Endothelial cell of umbilical vein (primary cell): ENCODE measurements around the gene KIF19. TPM values are rescaled to one million over a fixed set of nuclear protein-coding genes. Genes with fewer than 3 reads are reported as not detected.

ENCODE experiments used
- BruUV-seq: library from RNA; stranded (reverse); fragments of 400-500 nt; replicated peaks from 2 replicates; lab custom pipeline; 2021; lab: Mats Ljungman, UMichigan
- CTCF ChIA-PET: fragments of 300-600, 350-600 bp; sonication (Branson Sonifier 250); formaldehyde crosslinking; loops from one replicate; lab custom pipeline; 2021; ENCODE audit warnings: antibody characterized with exemption, inconsistent platforms; lab: Charles Lee
- POLR2A ChIA-PET: fragments of 300-600, 350-600 bp; sonication (Branson Sonifier 250); formaldehyde crosslinking; loops from one replicate; lab custom pipeline; 2021; ENCODE audit warnings: antibody characterized with exemption, inconsistent platforms; lab: Charles Lee
- DNase-seq: peaks from one replicate; pipeline ENCODE4 v3.0.0-alpha.2; 2011; ENCODE audit warnings: low read depth, low spot score
- FAIRE-seq: peaks from 2 replicates; lab custom pipeline; 2011; peaks lifted over from hg19 to GRCh38; lab: Jason Lieb, UNC
- H2AFZ ChIP-seq: 2 replicates; pipeline ENCODE4 v1.6.0; 2012; ENCODE audit warnings: low read depth, low read length, control low read depth, inconsistent platforms
- H3K27ac ChIP-seq: 2 replicates; pipeline ENCODE4 v1.5.1; 2011; ENCODE audit warnings: low read depth, mild to moderate bottlenecking, control low read depth, low read length, moderate library complexity; ENCODE audit not compliant: insufficient read depth
- H3K27me3 ChIP-seq, 2 experiments: 2 replicates each; pipeline versions ENCODE4 v1.6.0 to v1.6.1; 2011; ENCODE audit warnings: low read length in 2 of 2, mixed read lengths in 1 of 2; ENCODE audit not compliant: control insufficient read depth in 2 of 2, insufficient read depth in 2 of 2
- H3K36me3 ChIP-seq, 2 experiments: 2 replicates in 1 of 2; 3 replicates in 1 of 2; pipeline ENCODE4 v1.5.1; 2011; ENCODE audit warnings: low read length in 2 of 2, mild to moderate bottlenecking in 1 of 2, moderate library complexity in 1 of 2; ENCODE audit not compliant: control insufficient read depth in 2 of 2, insufficient read depth in 2 of 2; ENCODE audit errors: extremely low read depth in 1 of 2
- H3K4me1 ChIP-seq: 3 replicates; pipeline ENCODE4 v1.5.1; 2011; ENCODE audit warnings: mild to moderate bottlenecking, low read length; ENCODE audit not compliant: control insufficient read depth, insufficient read depth; ENCODE audit errors: extremely low read depth
- H3K4me2 ChIP-seq: 2 replicates; pipeline ENCODE4 v1.6.1; 2011; ENCODE audit warnings: low read length, control low read depth, mixed read lengths; ENCODE audit not compliant: insufficient read depth
- H3K4me3 ChIP-seq, 3 experiments: fragments of 200-600 bp in 1 of 3; sonication (generic), shearing (Covaris generic) in 1 of 3; replicated peaks in 1 of 3; 2 replicates each; pipeline ENCODE4 v1.5.1; 2011 to 2016; ENCODE audit warnings: control low read depth in 3 of 3, low read length in 3 of 3, mild to moderate bottlenecking in 2 of 3, inconsistent platforms in 1 of 3, low read depth in 1 of 3, moderate library complexity in 1 of 3; ENCODE audit not compliant: insufficient read depth in 1 of 3
- H3K79me2 ChIP-seq: 2 replicates; pipeline ENCODE4 v1.6.0; 2012; ENCODE audit warnings: low read length, inconsistent platforms; ENCODE audit not compliant: control insufficient read depth, insufficient read depth
- H3K9ac ChIP-seq: replicated peaks from 2 replicates; pipeline ENCODE3; 2011; ENCODE audit warnings: low read length, control low read depth; ENCODE audit not compliant: insufficient read depth; ENCODE audit errors: extremely low read depth
- H3K9me1 ChIP-seq: replicated peaks from 3 replicates; pipeline ENCODE4 v1.6.0; 2011; ENCODE audit warnings: mild to moderate bottlenecking, low read length; ENCODE audit not compliant: control insufficient read depth, insufficient read depth; ENCODE audit errors: extremely low read depth
- H3K9me3 ChIP-seq: replicated peaks from 2 replicates; pipeline ENCODE4 v1.5.1; 2012; ENCODE audit warnings: low read length, inconsistent platforms; ENCODE audit not compliant: control insufficient read depth, insufficient read depth
- H4K20me1 ChIP-seq: replicated peaks from 2 replicates; pipeline ENCODE3; 2011; ENCODE audit warnings: mild to moderate bottlenecking, low read length; ENCODE audit not compliant: control insufficient read depth, insufficient read depth; ENCODE audit errors: extremely low read depth
- EZH2 ChIP-seq: IDR thresholded peaks from 2 replicates; pipeline ENCODE4 v1.6.1; 2012; ENCODE audit warnings: borderline replicate concordance, low read depth, mild to moderate bottlenecking, moderate library complexity, low read length, inconsistent platforms; ENCODE audit not compliant: severe bottlenecking
- FOS ChIP-seq: IDR thresholded peaks from 2 replicates; pipeline ENCODE4 v1.6.1; 2011; ENCODE audit warnings: mild to moderate bottlenecking, low read length, moderate library complexity, borderline replicate concordance; ENCODE audit not compliant: insufficient read depth
- GATA2 ChIP-seq: IDR thresholded peaks from 2 replicates; pipeline ENCODE4 v1.7.0; 2011; ENCODE audit warnings: low read depth, mild to moderate bottlenecking, moderate library complexity, mixed read lengths, low read length; ENCODE audit not compliant: insufficient read length, insufficient read depth
- JUN ChIP-seq: IDR thresholded peaks from 2 replicates; pipeline ENCODE4 v1.6.1; 2011; ENCODE audit warnings: borderline replicate concordance, low read depth; ENCODE audit not compliant: insufficient read length, insufficient read depth
- MYC ChIP-seq: IDR thresholded peaks from one replicate; pipeline ENCODE4 v1.6.1; 2011; ENCODE audit warnings: mild to moderate bottlenecking, low read depth, low read length
- POLR2A ChIP-seq: IDR thresholded peaks from 2 replicates; pipeline ENCODE4 v1.6.1; 2012; ENCODE audit warnings: low read depth, mild to moderate bottlenecking, control low read depth, low read length
- POLR2AphosphoS5 ChIP-seq: IDR thresholded peaks from 2 replicates; pipeline ENCODE4 v1.6.1; 2012; ENCODE audit warnings: low read depth, mild to moderate bottlenecking, control low read depth, low read length, moderate library complexity; ENCODE audit not compliant: insufficient read depth
- dilution Hi-C: fragments of 300-500 bp; cut with MboI; formaldehyde crosslinking; loops from one replicate; pipeline ENCODE4 v1.15.0; 2019; ENCODE audit warnings: low sequenced_read_pairs; ENCODE audit not compliant: extremely low pct_ligation_motif_present
- intact Hi-C: fragments of 100-400 bp; cut with micrococcal nuclease; formaldehyde crosslinking; loops from one replicate; pipeline ENCODE4 v1.10.0; 2022
- polyA plus RNA-seq, 4 experiments: library from polyadenylated mRNA; depleted of rRNA in 3 of 4; stranded (reverse) in 3 of 4; unstranded in 1 of 4; fragments of >200 nt; gene quantifications; 2 replicates each; pipeline versions ENCODE4 v1.2.1 to v1.2.3, GENCODE V29; 2011 to 2012; ENCODE audit warnings: missing spikeins in 1 of 4
- total RNA-seq: library from RNA; stranded (reverse); gene quantifications from 2 replicates; pipeline ENCODE4 v1.2.3, GENCODE V29; 2021
- TF ChIP-seq, protein P1 (sequence below), 2 donors: IDR thresholded peaks; 1 replicate in 1 of 2; 2 replicates in 1 of 2; pipeline ENCODE4 v1.5.1; 2011; ENCODE audit warnings: low read length in 2 of 2, mild to moderate bottlenecking in 2 of 2, moderate library complexity in 2 of 2, control low read depth in 1 of 2, inconsistent platforms in 1 of 2, low read depth in 1 of 2; ENCODE audit not compliant: insufficient read depth in 1 of 2; ENCODE audit errors: extremely low read depth in 1 of 2
- TF ChIP-seq, protein P2 (sequence below): IDR thresholded peaks from 2 replicates; pipeline ENCODE4 v1.6.1; 2011; ENCODE audit not compliant: insufficient read depth, insufficient read length

KIF19 gene
- total and polyA plus RNA-seq, 2 donors (not counting 3 experiments of a cell fraction or from before 2014, with no cell fraction given), result 0.10 to 0.84 TPM

DNA sequence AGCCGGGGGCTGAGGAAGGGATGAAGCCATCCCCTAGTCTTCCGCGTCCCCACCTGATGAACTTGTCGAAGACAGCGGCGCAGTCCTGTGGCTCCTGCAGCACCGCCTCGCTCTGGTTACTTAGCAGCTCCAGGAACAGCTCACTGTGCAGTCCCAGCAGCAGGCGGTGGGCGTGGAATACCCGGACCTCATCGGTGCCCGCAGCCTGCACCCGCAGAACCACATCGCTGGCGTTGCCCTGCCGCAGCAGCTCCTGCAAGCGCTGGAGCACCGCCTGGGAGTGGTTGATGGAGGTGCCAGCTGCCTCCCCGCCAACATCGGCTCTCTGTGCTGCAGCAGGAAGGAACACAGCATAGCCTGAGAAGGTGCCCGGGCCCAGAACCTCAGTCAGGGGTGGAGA, 33.9 kb downstream of the KIF19 start:
- CTCF ChIA-PET, result interaction anchor here (0.7 to 1.6 kb wide), 4 partner anchors 9 to 54 kb away, joined by 3 to 12 read pairs (median 4); partner anchors contain the start of gene GPR142
- dilution Hi-C loops, result no loop called here

More for the DNA sequence above, 33.9 kb downstream of the KIF19 start:
- BruUV-seq, result no TSS peak
- FAIRE-seq (no peak), DNase-seq (no peak)
- H3K9me1 ChIP-seq, result no peaks in the 10 kb centered on the region
- no peaks in the 10 kb centered on the region for H4K20me1 ChIP-seq
- no peaks in the 10 kb centered on the region for H3K79me2 ChIP-seq
- no peak overlapping the region for H3K4me2 ChIP-seq
- H3K9me3 ChIP-seq, result no peaks in the 10 kb centered on the region
- TF ChIP-seq GATA2 (no peak), JUN (no peak), MYC (no peak), FOS (no peak), EZH2 (no peak), POLR2A (no peak), POLR2AphosphoS5 (no peak)
- TF ChIP-seq, protein P1, sequence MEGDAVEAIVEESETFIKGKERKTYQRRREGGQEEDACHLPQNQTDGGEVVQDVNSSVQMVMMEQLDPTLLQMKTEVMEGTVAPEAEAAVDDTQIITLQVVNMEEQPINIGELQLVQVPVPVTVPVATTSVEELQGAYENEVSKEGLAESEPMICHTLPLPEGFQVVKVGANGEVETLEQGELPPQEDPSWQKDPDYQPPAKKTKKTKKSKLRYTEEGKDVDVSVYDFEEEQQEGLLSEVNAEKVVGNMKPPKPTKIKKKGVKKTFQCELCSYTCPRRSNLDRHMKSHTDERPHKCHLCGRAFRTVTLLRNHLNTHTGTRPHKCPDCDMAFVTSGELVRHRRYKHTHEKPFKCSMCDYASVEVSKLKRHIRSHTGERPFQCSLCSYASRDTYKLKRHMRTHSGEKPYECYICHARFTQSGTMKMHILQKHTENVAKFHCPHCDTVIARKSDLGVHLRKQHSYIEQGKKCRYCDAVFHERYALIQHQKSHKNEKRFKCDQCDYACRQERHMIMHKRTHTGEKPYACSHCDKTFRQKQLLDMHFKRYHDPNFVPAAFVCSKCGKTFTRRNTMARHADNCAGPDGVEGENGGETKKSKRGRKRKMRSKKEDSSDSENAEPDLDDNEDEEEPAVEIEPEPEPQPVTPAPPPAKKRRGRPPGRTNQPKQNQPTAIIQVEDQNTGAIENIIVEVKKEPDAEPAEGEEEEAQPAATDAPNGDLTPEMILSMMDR (IDR thresholded peaks at IDR 0.05; ENCODE audit: extremely low read depth in 1 of 2, insufficient read depth in 1 of 2, low read depth in 1 of 2, low read length in 2 of 2), result no peak
- TF ChIP-seq, protein P2, sequence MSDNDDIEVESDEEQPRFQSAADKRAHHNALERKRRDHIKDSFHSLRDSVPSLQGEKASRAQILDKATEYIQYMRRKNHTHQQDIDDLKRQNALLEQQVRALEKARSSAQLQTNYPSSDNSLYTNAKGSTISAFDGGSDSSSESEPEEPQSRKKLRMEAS, result no peak
- H3K27ac ChIP-seq, result no peak overlapping the region
- H3K4me3 ChIP-seq, result no peak overlapping the region
- H3K36me3 ChIP-seq, result no peaks in the 10 kb centered on the region
- H2AFZ ChIP-seq, result no peak overlapping the region
- POLR2A ChIA-PET, result no interaction called here
- intact Hi-C loops, result no loop called here
- no peak overlapping the region for H3K9ac ChIP-seq
- peaks cover 10 to 22% of the 10 kb centered on the region in 2 experiments for H3K27me3 ChIP-seq
- H3K4me1 ChIP-seq, result no peaks in the 10 kb centered on the region
